Left ventricle myocardium inferior (tissue), 1 donor: ENCODE measurements around the gene ERC1. TPM values are rescaled to one million over a fixed set of nuclear protein-coding genes. Genes with fewer than 3 reads are reported as not detected.

ENCODE experiments used
- DNase-seq: peaks from one replicate; pipeline ENCODE4 v3.0.0-alpha.2; 2020
- H3K27ac ChIP-seq: fragments of 200-600 bp; replicated peaks from 2 replicates; pipeline ENCODE4 v1.8.0; 2021
- H3K27me3 ChIP-seq: fragments of 200-600 bp; 2 replicates; pipeline ENCODE4 v1.8.0; 2021; ENCODE audit warnings: low read depth
- H3K36me3 ChIP-seq: fragments of 200-600 bp; 2 replicates; pipeline ENCODE4 v1.8.0; 2021
- H3K4me1 ChIP-seq: fragments of 200-600 bp; 2 replicates; pipeline ENCODE4 v1.8.0; 2021
- H3K4me3 ChIP-seq: fragments of 200-600 bp; 2 replicates; pipeline ENCODE4 v1.8.0; 2021; ENCODE audit warnings: mild to moderate bottlenecking, moderate library complexity
- H3K9me3 ChIP-seq: fragments of 200-600 bp; replicated peaks from 2 replicates; pipeline ENCODE4 v1.8.0; 2021
- intact Hi-C: fragments of 100-400 bp; cut with micrococcal nuclease; formaldehyde crosslinking; loops from one replicate; pipeline ENCODE4 v1.11.0; 2022
- total RNA-seq: library from RNA; stranded (reverse); fragmentation: NEBNext Ultra II Directional; extraction: Animal tissue kit (Norgen Biotek cat#: 25700); gene quantifications from one replicate; pipeline ENCODE4 v1.2.1, GENCODE V29; 2021
- TF ChIP-seq, protein P1 (sequence below): fragments of 200-600 bp; IDR thresholded peaks from 2 replicates; pipeline ENCODE4 v1.8.0; 2021; ENCODE audit warnings: antibody characterized with exemption, mild to moderate bottlenecking, borderline replicate concordance
- donor health status: DM: no; HTN: yes; CAD: no; lungs with severe emphysema.

The ERC1 gene
- total RNA-seq, 1 donor from 2014 or later, result 50.8 TPM

DNA sequence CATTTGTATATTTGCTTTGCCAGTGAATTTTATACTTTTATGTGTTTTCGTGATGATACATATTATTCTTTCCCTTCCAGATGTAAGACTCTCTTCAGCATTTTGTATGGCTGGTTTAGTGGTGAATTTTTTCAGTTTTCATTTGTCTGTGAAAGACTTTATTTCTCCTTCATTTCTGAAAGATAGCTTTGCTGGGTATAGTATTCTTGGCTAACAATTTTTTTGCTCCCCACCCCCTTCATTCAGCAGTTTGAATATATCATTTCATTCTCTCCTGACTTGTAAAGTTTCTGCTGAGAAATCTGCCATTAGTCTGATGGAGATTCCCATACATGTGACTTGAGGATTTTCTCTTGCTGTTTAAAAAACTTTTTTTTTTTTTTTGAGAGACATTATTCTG lies 72.8 kb downstream of the ERC1 start:
- H3K9me3 ChIP-seq, result peaks cover 45% of the 10 kb centered on the region
- no peak overlapping the region for H3K27ac ChIP-seq

DNA sequence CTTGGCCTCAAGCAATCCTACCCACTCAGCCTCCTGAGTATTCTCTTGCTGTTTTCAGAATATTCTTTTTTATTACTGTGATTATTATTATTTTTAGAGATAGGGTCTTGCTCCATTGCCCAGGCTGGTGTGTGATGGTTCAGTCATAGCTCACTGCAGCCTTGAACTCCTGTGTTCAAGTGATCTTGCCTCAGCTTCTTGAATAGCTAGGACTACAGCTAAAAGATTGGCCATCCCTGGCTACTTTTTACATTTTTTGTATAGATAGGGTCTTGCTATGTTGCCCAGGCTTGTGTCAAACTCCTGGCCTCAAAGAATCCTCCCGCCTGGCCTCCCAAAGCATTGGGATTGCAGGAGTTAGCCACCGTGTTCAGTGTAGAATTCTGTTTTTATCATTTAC lies 73.3 kb downstream of the ERC1 start:
- Histone ChIP-seq H3K36me3 (peaks cover 23% of the 10 kb centered on the region), H3K9me3 (peaks cover 41% of the 10 kb centered on the region), H3K4me3 (no peak overlapping the region), H3K27me3 (no peaks in the 10 kb centered on the region), H3K27ac (no peak overlapping the region), H3K4me1 (no peaks in the 10 kb centered on the region)
- DNase-seq, result no peak
- intact Hi-C loops, result no loop called here
- TF ChIP-seq, protein P1, sequence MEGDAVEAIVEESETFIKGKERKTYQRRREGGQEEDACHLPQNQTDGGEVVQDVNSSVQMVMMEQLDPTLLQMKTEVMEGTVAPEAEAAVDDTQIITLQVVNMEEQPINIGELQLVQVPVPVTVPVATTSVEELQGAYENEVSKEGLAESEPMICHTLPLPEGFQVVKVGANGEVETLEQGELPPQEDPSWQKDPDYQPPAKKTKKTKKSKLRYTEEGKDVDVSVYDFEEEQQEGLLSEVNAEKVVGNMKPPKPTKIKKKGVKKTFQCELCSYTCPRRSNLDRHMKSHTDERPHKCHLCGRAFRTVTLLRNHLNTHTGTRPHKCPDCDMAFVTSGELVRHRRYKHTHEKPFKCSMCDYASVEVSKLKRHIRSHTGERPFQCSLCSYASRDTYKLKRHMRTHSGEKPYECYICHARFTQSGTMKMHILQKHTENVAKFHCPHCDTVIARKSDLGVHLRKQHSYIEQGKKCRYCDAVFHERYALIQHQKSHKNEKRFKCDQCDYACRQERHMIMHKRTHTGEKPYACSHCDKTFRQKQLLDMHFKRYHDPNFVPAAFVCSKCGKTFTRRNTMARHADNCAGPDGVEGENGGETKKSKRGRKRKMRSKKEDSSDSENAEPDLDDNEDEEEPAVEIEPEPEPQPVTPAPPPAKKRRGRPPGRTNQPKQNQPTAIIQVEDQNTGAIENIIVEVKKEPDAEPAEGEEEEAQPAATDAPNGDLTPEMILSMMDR, result no peak

More for the DNA sequence above, 72.8 kb downstream of the ERC1 start:
- Histone ChIP-seq H3K36me3 (peaks cover 27% of the 10 kb centered on the region), H3K4me1 (no peaks in the 10 kb centered on the region), H3K27me3 (no peaks in the 10 kb centered on the region), H3K4me3 (no peak overlapping the region)
- DNase-seq, result no peak
- TF ChIP-seq, protein P1, result no peak
- intact Hi-C loops, result no loop called here

DNA sequence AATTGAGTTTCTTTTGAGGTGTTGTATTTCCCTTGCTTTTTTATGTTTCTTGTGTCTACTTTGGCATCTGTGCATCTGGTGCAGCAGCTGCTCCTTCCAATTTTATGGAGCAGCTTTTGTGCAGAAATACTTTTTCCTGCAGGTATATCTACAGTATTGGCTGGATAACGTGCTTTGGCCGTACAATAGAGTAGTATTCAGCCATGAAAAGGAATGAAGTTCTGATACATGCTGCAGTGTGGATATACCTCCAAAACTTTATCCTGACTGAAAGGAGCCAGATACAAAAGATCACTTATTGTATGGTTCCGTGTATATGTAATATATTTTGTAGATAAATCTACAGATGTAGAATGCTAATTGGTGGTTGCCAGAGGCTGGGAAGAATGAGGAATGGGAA lies 74.6 kb downstream of the ERC1 start:
- Histone ChIP-seq H3K9me3 (peaks cover 34% of the 10 kb centered on the region), H3K4me3 (no peak overlapping the region), H3K27ac (no peak overlapping the region), H3K4me1 (peaks cover 4% of the 10 kb centered on the region), H3K36me3 (peaks cover 23% of the 10 kb centered on the region), H3K27me3 (no peaks in the 10 kb centered on the region)
- TF ChIP-seq, protein P1, result no peak
- intact Hi-C loops, result no loop called here
- DNase-seq, result no peak

DNA sequence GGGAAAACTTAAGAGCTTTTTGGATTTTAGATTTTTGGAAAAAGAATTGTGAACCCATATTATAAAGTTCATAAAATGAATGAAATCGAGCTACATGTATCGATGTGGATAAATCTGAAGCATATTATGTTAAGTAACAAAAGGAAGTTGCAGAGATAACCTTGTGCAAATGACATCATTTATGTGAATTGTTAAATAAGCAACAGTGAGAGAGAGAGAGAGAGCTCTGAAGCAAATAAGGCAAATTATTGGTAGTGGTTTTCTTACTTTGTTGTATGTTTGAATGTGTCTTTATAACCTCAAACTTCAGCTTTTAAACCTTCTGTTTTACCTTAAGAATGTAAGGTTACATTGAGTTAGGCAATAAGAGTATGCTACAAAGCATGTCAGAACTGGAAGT lies 78.8 kb downstream of the ERC1 start:
- Histone ChIP-seq H3K36me3 (peaks cover 3% of the 10 kb centered on the region), H3K9me3 (peaks cover 4% of the 10 kb centered on the region), H3K4me1 (peaks cover 4% of the 10 kb centered on the region), H3K4me3 (no peak overlapping the region), H3K27ac (no peak overlapping the region), H3K27me3 (no peaks in the 10 kb centered on the region)
- DNase-seq, result no peak
- TF ChIP-seq, protein P1, result no peak
- intact Hi-C loops, result no loop called here

DNA sequence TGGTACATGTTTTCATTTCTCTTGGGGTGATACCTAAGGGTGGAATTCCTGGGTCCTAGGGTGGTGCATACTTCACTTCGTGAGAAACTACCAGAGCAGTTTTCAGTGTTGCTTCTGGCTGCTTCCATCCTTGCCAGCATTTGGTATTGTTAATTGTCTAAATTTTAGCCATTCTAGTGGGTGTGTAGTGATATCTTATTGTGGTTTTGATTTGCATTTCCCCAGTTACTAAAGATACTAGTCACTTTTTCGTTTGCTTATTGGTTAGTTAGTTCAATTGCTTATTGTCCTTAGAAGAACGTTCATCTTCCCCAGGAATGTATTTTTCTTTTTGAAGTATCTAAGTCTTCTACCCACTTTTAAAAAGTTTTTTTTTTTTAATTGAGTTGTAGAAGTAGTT lies 80.2 kb downstream of the ERC1 start:
- H3K27ac ChIP-seq, result no peak overlapping the region
- H3K36me3 ChIP-seq, result no peaks in the 10 kb centered on the region
- no peak overlapping the region for H3K4me3 ChIP-seq
- peaks cover 7% of the 10 kb centered on the region for H3K4me1 ChIP-seq
- TF ChIP-seq, protein P1, result no peak
- intact Hi-C loops, result no loop called here
- DNase-seq, result no peak
- H3K27me3 ChIP-seq, result no peaks in the 10 kb centered on the region
- no peaks in the 10 kb centered on the region for H3K9me3 ChIP-seq

DNA sequence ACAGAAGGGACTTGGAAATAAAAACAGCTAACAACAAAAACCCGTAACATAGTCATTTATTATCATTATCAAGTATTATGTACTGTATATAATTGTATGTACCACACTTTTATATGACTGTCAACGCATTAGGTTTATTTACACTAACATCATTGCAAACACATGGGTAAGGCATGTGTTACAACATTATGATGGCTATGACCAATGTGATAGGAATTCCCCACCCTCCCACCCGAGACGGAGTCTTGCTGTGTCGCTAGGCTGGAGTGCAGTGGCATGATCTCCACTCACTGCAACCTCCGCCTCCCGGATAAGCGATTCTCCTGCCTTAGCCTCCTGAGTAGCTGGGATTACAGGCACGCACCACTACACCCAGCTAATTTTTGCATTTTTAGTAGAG lies 82.6 kb downstream of the ERC1 start:
- no peaks in the 10 kb centered on the region for H3K36me3 ChIP-seq
- H3K27me3 ChIP-seq, result no peaks in the 10 kb centered on the region
- no peaks in the 10 kb centered on the region for H3K9me3 ChIP-seq
- DNase-seq, result no peak
- no peak overlapping the region for H3K27ac ChIP-seq
- intact Hi-C loops, result no loop called here
- TF ChIP-seq, protein P1, result no peak
- H3K4me3 ChIP-seq, result no peak overlapping the region
- H3K4me1 ChIP-seq, result peaks cover 27% of the 10 kb centered on the region
